ENCODE results near the gene DBX1. TPM values are rescaled to one million over a fixed set of nuclear protein-coding genes. Genes with fewer than 3 reads are reported as not detected.

DBX1 gene, protein sequence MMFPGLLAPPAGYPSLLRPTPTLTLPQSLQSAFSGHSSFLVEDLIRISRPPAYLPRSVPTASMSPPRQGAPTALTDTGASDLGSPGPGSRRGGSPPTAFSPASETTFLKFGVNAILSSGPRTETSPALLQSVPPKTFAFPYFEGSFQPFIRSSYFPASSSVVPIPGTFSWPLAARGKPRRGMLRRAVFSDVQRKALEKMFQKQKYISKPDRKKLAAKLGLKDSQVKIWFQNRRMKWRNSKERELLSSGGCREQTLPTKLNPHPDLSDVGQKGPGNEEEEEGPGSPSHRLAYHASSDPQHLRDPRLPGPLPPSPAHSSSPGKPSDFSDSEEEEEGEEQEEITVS
- total RNA-seq = not detected in 2 replicates
- long read RNA-seq = 0 reads

DNA sequence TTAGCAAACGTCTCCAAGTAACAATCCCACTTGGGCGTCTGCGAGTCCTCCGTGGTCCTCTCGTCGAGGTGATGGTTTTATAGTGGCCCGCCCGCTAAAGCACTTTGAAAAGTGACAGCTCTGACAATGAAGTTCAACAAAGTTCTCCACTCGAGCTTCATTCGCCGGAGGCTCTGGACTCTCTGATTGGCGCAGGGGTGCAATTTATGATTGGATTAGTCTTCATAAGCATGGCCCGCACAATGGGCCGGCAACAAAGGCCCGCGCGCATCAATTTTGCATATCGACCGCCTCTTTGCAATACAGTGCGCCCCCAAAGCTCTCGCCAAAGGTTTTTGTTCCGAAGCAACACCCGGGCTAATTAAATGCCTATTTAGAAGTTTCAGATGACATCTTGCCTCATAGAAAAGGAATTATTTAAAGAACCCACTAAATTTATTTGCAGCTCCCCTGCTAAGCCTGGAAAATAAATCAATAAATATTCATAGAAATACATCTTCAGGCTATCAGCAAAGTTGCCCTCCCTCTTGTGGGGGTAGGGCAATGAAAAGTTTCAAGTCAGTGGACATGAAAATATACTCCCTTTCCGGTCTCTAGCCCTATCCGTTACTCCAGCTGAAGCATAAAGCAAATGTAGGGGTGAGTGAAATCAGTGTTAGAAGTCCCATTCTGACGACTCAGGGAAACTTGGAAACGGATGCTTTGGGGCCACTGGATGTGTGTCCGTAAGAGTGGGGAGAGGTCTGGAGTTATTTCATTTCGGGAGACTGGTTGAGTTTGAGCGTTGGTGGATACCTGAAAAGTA is at the start of gene DBX1:
TSS of gene DBX1 (minus strand) at position 51 of the 805 bp plus-strand sequence. CDS start 151 bp downstream, outside the sequence.
- H3K4me1 Mint-ChIP-seq (ENCODE audit: unreplicated experiment) = peaks cover 45% of the 10 kb centered on the region

GRCh38 chr11:20208622-20209111 is 48.4 kb upstream of the DBX1 start:
- TF ChIP-seq CTCF (IDR thresholded peaks at IDR 0.05) = no peak
- Mint-ChIP-seq H3K4me3 (ENCODE audit: unreplicated experiment) (no peak overlapping the region), H3K9me3 (ENCODE audit: unreplicated experiment) (no peaks in the 10 kb centered on the region), H3K27me3 (ENCODE audit: unreplicated experiment) (peaks cover 64% of the 10 kb centered on the region), H3K4me1 (ENCODE audit: unreplicated experiment) (no peaks in the 10 kb centered on the region), H3K36me3 (ENCODE audit: unreplicated experiment) (no peaks in the 10 kb centered on the region), H3K27ac (ENCODE audit: unreplicated experiment) (no peak overlapping the region)
- DNase-seq (ENCODE audit: extremely low spot score, unreplicated experiment) = no peak

More for the DNA sequence above, at the start of gene DBX1:
- DNase-seq (ENCODE audit: extremely low spot score, unreplicated experiment) = no peak
- no peaks in the 10 kb centered on the region for H3K36me3 Mint-ChIP-seq (ENCODE audit: unreplicated experiment)
- no peak within 1 kb of the TSS for H3K27ac Mint-ChIP-seq (ENCODE audit: unreplicated experiment)
- TF ChIP-seq CTCF (IDR thresholded peaks at IDR 0.05) = no peak
- H3K4me3 Mint-ChIP-seq (ENCODE audit: unreplicated experiment) = no peak within 1 kb of the TSS
- no peaks in the 10 kb centered on the region for H3K9me3 Mint-ChIP-seq (ENCODE audit: unreplicated experiment)
- peaks cover 88% of the 10 kb centered on the region for H3K27me3 Mint-ChIP-seq (ENCODE audit: unreplicated experiment)

- Mint-ChIP-seq H3K4me1 (ENCODE audit: unreplicated experiment) (no peaks in the 10 kb centered on the region), H3K36me3 (ENCODE audit: unreplicated experiment) (no peaks in the 10 kb centered on the region), H3K4me3 (ENCODE audit: unreplicated experiment) (no peak overlapping the region), H3K27ac (ENCODE audit: unreplicated experiment) (no peak overlapping the region), H3K27me3 (ENCODE audit: unreplicated experiment) (peaks cover 70% of the 10 kb centered on the region), H3K9me3 (ENCODE audit: unreplicated experiment) (no peaks in the 10 kb centered on the region)
- no peak for DNase-seq (ENCODE audit: extremely low spot score, unreplicated experiment)
- no peak for TF ChIP-seq CTCF (IDR thresholded peaks at IDR 0.05)
These were observed 47.7 kb upstream of the DBX1 start for GRCh38 chr11:20207781-20208621.

DNA sequence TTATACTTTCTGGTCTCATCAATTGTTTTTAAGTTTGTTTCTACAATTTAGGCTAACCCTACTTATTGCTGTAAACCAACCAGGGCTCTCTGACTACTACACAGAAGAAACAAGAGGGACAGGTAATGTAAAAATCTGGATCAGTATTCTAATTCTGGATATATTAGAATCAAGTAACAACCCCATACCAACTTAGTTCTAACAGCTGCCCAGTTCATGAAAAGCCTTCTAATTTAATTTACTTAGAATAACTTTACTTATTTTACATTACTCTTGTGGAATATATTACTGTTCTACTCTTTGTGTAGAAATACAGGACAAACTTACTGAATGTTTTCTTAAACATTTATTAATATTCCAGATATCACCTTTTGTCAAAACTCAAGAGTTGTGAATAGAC is 45.5 kb upstream of the DBX1 start:
- TF ChIP-seq CTCF (IDR thresholded peaks at IDR 0.05) = no peak
- H3K27me3 Mint-ChIP-seq (ENCODE audit: unreplicated experiment) = peaks cover 80% of the 10 kb centered on the region
- no peaks in the 10 kb centered on the region for H3K36me3 Mint-ChIP-seq (ENCODE audit: unreplicated experiment)
- no peak overlapping the region for H3K4me3 Mint-ChIP-seq (ENCODE audit: unreplicated experiment)
- no peak for DNase-seq (ENCODE audit: extremely low spot score, unreplicated experiment)
- H3K9me3 Mint-ChIP-seq (ENCODE audit: unreplicated experiment) = no peaks in the 10 kb centered on the region
- no peaks in the 10 kb centered on the region for H3K4me1 Mint-ChIP-seq (ENCODE audit: unreplicated experiment)
- no peak overlapping the region for H3K27ac Mint-ChIP-seq (ENCODE audit: unreplicated experiment)
